PC-3 (cell line): ENCODE data around the gene REC114. TPM values are rescaled to one million over a fixed set of nuclear protein-coding genes. Genes with fewer than 3 reads are reported as not detected.

Experiments used
- ATAC-seq: fragments of 200-7000 bp; cut with Tn5 transposase; 2 replicates; pipeline ENCODE4 v1.9.1; 2020; ENCODE audit warnings: mild to moderate bottlenecking, moderate library complexity
- BruUV-seq: library from RNA; stranded (reverse); fragments of 400-500 nt; replicated peaks from 2 replicates; lab custom pipeline; 2021; lab: Mats Ljungman, UMichigan
- CTCF ChIA-PET: fragments of 300-600 bp; sonication (Branson Sonifier 250); formaldehyde crosslinking; loops from one replicate; lab custom pipeline; 2022; ENCODE audit warnings: antibody characterized with exemption; lab: Charles Lee
- POLR2A ChIA-PET: fragments of 300-600 bp; sonication (Branson Sonifier 250); formaldehyde crosslinking; loops from one replicate; lab custom pipeline; 2022; ENCODE audit warnings: antibody characterized with exemption; ENCODE audit not compliant: unreplicated experiment; lab: Charles Lee
- DNase-seq: peaks from one replicate; pipeline ENCODE4 v3.0.0-alpha.2; 2015
- H2AFZ ChIP-seq: fragments of 300-600 bp; sonication (generic); 2 replicates; pipeline ENCODE4 v1.6.0; 2016; ENCODE audit warnings: antibody characterized with exemption, low read length
- H3F3A ChIP-seq: fragments of 300-600 bp; sonication (generic); one replicate; pipeline ENCODE4 v1.6.0; 2017; ENCODE audit warnings: antibody characterized with exemption, low read length, control low read depth, mild to moderate bottlenecking; ENCODE audit not compliant: unreplicated experiment
- H3K27ac ChIP-seq: fragments of 300-600 bp; sonication (generic); 2 replicates; pipeline ENCODE4 v1.5.1; 2016; ENCODE audit warnings: mild to moderate bottlenecking, low read length
- H3K27me3 ChIP-seq: fragments of 300-600 bp; sonication (generic); 2 replicates; pipeline ENCODE4 v1.6.1; 2016; ENCODE audit warnings: low read length, mixed read lengths
- H3K36me3 ChIP-seq: fragments of 300-600 bp; sonication (generic); 2 replicates; pipeline ENCODE4 v1.6.1; 2016; ENCODE audit warnings: low read depth, mixed run types, low read length, mixed read lengths
- H3K4me1 ChIP-seq: fragments of 300-600 bp; sonication (generic); 2 replicates; pipeline ENCODE4 v1.5.1; 2016; ENCODE audit warnings: low read length; ENCODE audit not compliant: insufficient read depth
- H3K4me2 ChIP-seq: fragments of 300-600 bp; sonication (generic); 2 replicates; pipeline ENCODE4 v1.6.0; 2016; ENCODE audit warnings: low read length
- H3K4me3 ChIP-seq: fragments of 300-600 bp; sonication (generic); 2 replicates; pipeline ENCODE4 v1.5.1; 2016; ENCODE audit warnings: mild to moderate bottlenecking, low read length, mixed read lengths
- H3K79me2 ChIP-seq: fragments of 300-600 bp; sonication (generic); 2 replicates; pipeline ENCODE4 v1.6.1; 2017; ENCODE audit warnings: low read length, mixed read lengths
- H3K9ac ChIP-seq: fragments of 300-600 bp; sonication (generic); 2 replicates; pipeline ENCODE4 v1.6.0; 2016; ENCODE audit warnings: mild to moderate bottlenecking, low read length
- H3K9me2 ChIP-seq: fragments of 300-600 bp; sonication (generic); replicated peaks from 2 replicates; pipeline ENCODE4 v1.6.1; 2016; ENCODE audit warnings: mixed run types, low read length, mixed read lengths
- H3K9me3 ChIP-seq: fragments of 300-600 bp; sonication (generic); 2 replicates; pipeline ENCODE4 v1.6.1; 2016; ENCODE audit warnings: low read length, mixed read lengths
- H4K20me1 ChIP-seq: fragments of 300-600 bp; sonication (generic); 2 replicates; pipeline ENCODE4 v1.6.1; 2016; ENCODE audit warnings: low read length, mixed read lengths
- CTCF ChIP-seq: fragments of 300-600 bp; sonication (generic); conservative IDR thresholded peaks from 2 replicates; pipeline ENCODE4 v1.5.1; 2017; ENCODE audit warnings: antibody characterized with exemption, low read depth, mild to moderate bottlenecking, low read length
- EZH2 ChIP-seq: fragments of 300-600 bp; sonication (generic); IDR thresholded peaks from one replicate; pipeline ENCODE4 v1.6.1; 2017; ENCODE audit warnings: antibody characterized with exemption, mild to moderate bottlenecking, low read length; ENCODE audit not compliant: unreplicated experiment
- EZH2phosphoT487 ChIP-seq: fragments of 300-600 bp; sonication (generic); IDR thresholded peaks from 2 replicates; pipeline ENCODE4 v1.6.1; 2018; ENCODE audit warnings: mild to moderate bottlenecking, antibody characterized with exemption, low read length, borderline replicate concordance
- intact Hi-C: fragments of 100-400 bp; cut with micrococcal nuclease; formaldehyde crosslinking; loops from 2 replicates; pipeline ENCODE4 v1.9.0; 2023
- total RNA-seq: library from RNA; depleted of rRNA; stranded (reverse); fragments of >200 nt; gene quantifications from 2 replicates; pipeline ENCODE4 v1.2.3, GENCODE V29; 2014

Gene REC114
- total RNA-seq, 1 experiment from 2014 or later = not detected

GRCh38 chr15:73467758-73468157, 24.8 kb downstream of the REC114 start:
- Histone ChIP-seq H3K4me2 (no peak overlapping the region), H2AFZ (no peak overlapping the region), H3K9ac (no peak overlapping the region), H3K9me2 (no peaks in the 10 kb centered on the region), H3K36me3 (no peaks in the 10 kb centered on the region), H3K27ac (no peak overlapping the region), H3K79me2 (no peaks in the 10 kb centered on the region), H3K27me3 (peaks cover 47% of the 10 kb centered on the region), H3K4me3 (no peak overlapping the region), H3K4me1 (no peaks in the 10 kb centered on the region), H4K20me1 (no peaks in the 10 kb centered on the region), H3F3A (no peaks in the 10 kb centered on the region), H3K9me3 (no peaks in the 10 kb centered on the region)
- intact Hi-C loops = no loop called here
- no peak for DNase-seq
- CTCF ChIA-PET = no interaction called here
- TF ChIP-seq CTCF (no peak), EZH2phosphoT487 (no peak), EZH2 (no peak)
- no peak for ATAC-seq
- BruUV-seq = no TSS peak
- POLR2A ChIA-PET = no interaction called here

GRCh38 chr15:73474785-73475184, 31.8 kb downstream of the REC114 start:
- Histone ChIP-seq H3K9ac (no peak overlapping the region), H3F3A (no peaks in the 10 kb centered on the region), H3K4me1 (no peaks in the 10 kb centered on the region), H3K27me3 (peaks cover 44% of the 10 kb centered on the region), H3K36me3 (no peaks in the 10 kb centered on the region), H4K20me1 (no peaks in the 10 kb centered on the region), H3K27ac (no peak overlapping the region), H3K9me2 (no peaks in the 10 kb centered on the region), H3K4me3 (no peak overlapping the region), H3K79me2 (no peaks in the 10 kb centered on the region), H3K4me2 (no peak overlapping the region), H2AFZ (no peak overlapping the region), H3K9me3 (no peaks in the 10 kb centered on the region)
- no TSS peak for BruUV-seq
- ATAC-seq = no peak
- TF ChIP-seq EZH2phosphoT487 (no peak), CTCF (no peak), EZH2 (no peak)
- CTCF ChIA-PET = no interaction called here
- intact Hi-C loops = no loop called here
- POLR2A ChIA-PET = no interaction called here
- no peak for DNase-seq

GRCh38 chr15:73476704-73477216, 33.8 kb downstream of the REC114 start:
- POLR2A ChIA-PET = no interaction called here
- H3K9me3 ChIP-seq = no peaks in the 10 kb centered on the region

More at GRCh38 chr15:73476704-73477216, 33.8 kb downstream of the REC114 start:
- no peak overlapping the region for H3K4me3 ChIP-seq
- no peak overlapping the region for H3K4me2 ChIP-seq
- H3K79me2 ChIP-seq = no peaks in the 10 kb centered on the region
- TF ChIP-seq EZH2phosphoT487 (no peak), CTCF (no peak), EZH2 (no peak)
- H3K9me2 ChIP-seq = no peaks in the 10 kb centered on the region
- H3K27ac ChIP-seq = no peak overlapping the region
- H3K4me1 ChIP-seq = no peaks in the 10 kb centered on the region
- DNase-seq (no peak), ATAC-seq (no peak)
- H3F3A ChIP-seq = no peaks in the 10 kb centered on the region
- H3K9ac ChIP-seq = no peak overlapping the region
- no TSS peak for BruUV-seq
- peaks cover 29% of the 10 kb centered on the region for H3K27me3 ChIP-seq
- no peaks in the 10 kb centered on the region for H3K36me3 ChIP-seq
- no peak overlapping the region for H2AFZ ChIP-seq
- CTCF ChIA-PET = no interaction called here
- intact Hi-C loops = no loop called here
- H4K20me1 ChIP-seq = no peaks in the 10 kb centered on the region
